Uterus (tissue), 4 donors: ENCODE data around the gene ITGAL. TPM values are rescaled to one million over a fixed set of nuclear protein-coding genes. Genes with fewer than 3 reads are reported as not detected.
A peak's percentile ranks its signal among the peaks of the same experiment; 100 is the strongest.

Source experiments
- DNase-seq, 2 donors: peaks; one replicate each; pipeline ENCODE4 v3.0.0-alpha.2; 2019 to 2020
- H3K27ac ChIP-seq, 2 donors: fragments of 200-600 bp; sonication (generic); 1 replicate in 1 of 2; 2 replicates in 1 of 2; pipeline ENCODE4 v1.5.1; 2016 to 2018
- H3K27me3 ChIP-seq, 2 donors: fragments of 200-600 bp; sonication (generic); one replicate each; pipeline ENCODE4 v1.5.1; 2018 to 2019; ENCODE audit warnings: control low read depth in 1 of 2
- H3K36me3 ChIP-seq, 2 donors: fragments of 200-600 bp; sonication (generic); one replicate each; pipeline ENCODE4 v1.5.1; 2019; ENCODE audit warnings: control low read depth in 1 of 2
- H3K4me1 ChIP-seq, 2 donors: fragments of 200-600 bp; sonication (generic); one replicate each; pipeline ENCODE4 v1.5.1; 2018 to 2019; ENCODE audit warnings: control low read depth in 1 of 2
- H3K4me3 ChIP-seq, 2 donors: fragments of 200-600 bp; sonication (generic); 1 replicate in 1 of 2; 2 replicates in 1 of 2; pipeline ENCODE4 v1.5.1; 2018 to 2019; ENCODE audit warnings: mild to moderate bottlenecking in 1 of 2
- H3K9me3 ChIP-seq, 2 donors: fragments of 200-600 bp; sonication (generic); one replicate each; pipeline ENCODE4 v1.5.1; 2019; ENCODE audit warnings: control low read depth in 1 of 2
- CTCF ChIP-seq, 4 experiments: fragments of 200-600 bp in 2 of 4; fragments of 450-650 bp in 2 of 4; sonication (generic) in 2 of 4; IDR thresholded peaks; one replicate each; pipeline ENCODE4 v1.5.1; 2016 to 2019; ENCODE audit warnings: antibody characterized with exemption in 4 of 4, mild to moderate bottlenecking in 2 of 4, moderate library complexity in 1 of 4
- POLR2A ChIP-seq, 2 donors: fragments of 450-650 bp; IDR thresholded peaks; one replicate each; pipeline ENCODE4 v1.6.1; 2016; ENCODE audit warnings: antibody characterized with exemption in 2 of 2, mild to moderate bottlenecking in 1 of 2, moderate library complexity in 1 of 2
- intact Hi-C: fragments of 100-400 bp; cut with DNase I; formaldehyde crosslinking; loops from one replicate; pipeline ENCODE4 v1.15.1; 2023; ENCODE audit warnings: low total_unique reads
- total RNA-seq, 4 donors: library from RNA; depleted of rRNA in 3 of 4; stranded (reverse); fragments of >200 nt in 3 of 4; gene quantifications; one replicate each; pipeline versions ENCODE4 v1.1.0 to v1.2.4, GENCODE V29; 2014 to 2023
- donor health status: DM: yes; HTN: yes; CAD: no.

The ITGAL gene
- total RNA-seq, 4 donors from 2014 or later: 3.6 to 5.6 (median 4.7) TPM; not detected in 1

GRCh38 chr16:30444231-30445148 is 28.1 kb upstream of the ITGAL start:
- peak overlapping the region; percentile 92 to 93 for H3K27ac ChIP-seq
- H3K36me3 ChIP-seq: no peaks in the 10 kb centered on the region
- H3K9me3 ChIP-seq: no peaks in the 10 kb centered on the region
- no peaks in the 10 kb centered on the region for H3K27me3 ChIP-seq
- peak overlapping the region; percentile 91 to 96 for H3K4me3 ChIP-seq
- no peaks in the 10 kb centered on the region for H3K4me1 ChIP-seq
- no peak for DNase-seq
- intact Hi-C loops: no loop called here
- TF ChIP-seq POLR2A (IDR thresholded peaks at IDR 0.05) (no peak), CTCF (IDR thresholded peaks at IDR 0.05) (no peak)

- intact Hi-C loops: no loop called here
- H3K27me3 ChIP-seq: no peaks in the 10 kb centered on the region
- H3K4me3 ChIP-seq: peak overlapping the region; percentile 91 to 96
- no peak for TF ChIP-seq CTCF (IDR thresholded peaks at IDR 0.05)
- H3K27ac ChIP-seq: peak overlapping the region; percentile 92 to 93
- no peaks in the 10 kb centered on the region for H3K9me3 ChIP-seq
- H3K36me3 ChIP-seq: no peaks in the 10 kb centered on the region
- no peaks in the 10 kb centered on the region for H3K4me1 ChIP-seq
- DNase-seq: no peak
These were observed 27.5 kb upstream of the ITGAL start for GRCh38 chr16:30445149-30445407.

- intact Hi-C loops: no loop called here
- H3K4me3 ChIP-seq: peak within 1 kb of the TSS; percentile 91 to 96
- H3K4me1 ChIP-seq: no peaks in the 10 kb centered on the region
- peak within 1 kb of the TSS; percentile 92 to 93 for H3K27ac ChIP-seq
- DNase-seq: peak; percentile 98 to 100
- H3K27me3 ChIP-seq: no peaks in the 10 kb centered on the region
- TF ChIP-seq POLR2A (IDR thresholded peaks at IDR 0.05) (peak; percentile 65 to 93), CTCF (IDR thresholded peaks at IDR 0.05) (peak; percentile 24 to 50 (median 31))
- no peaks in the 10 kb centered on the region for H3K36me3 ChIP-seq
- H3K9me3 ChIP-seq: no peaks in the 10 kb centered on the region
These were observed 26.9 kb upstream of the ITGAL start, which contains the start of gene SEPHS2 for GRCh38 chr16:30445408-30446202. Gene SEPHS2, minus strand, starts transcription at chr16:30445874. Its CDS starts 147 bp downstream, at chr16:30445727.

GRCh38 chr16:30446203-30446595 is 26.3 kb upstream of the ITGAL start:
- no peaks in the 10 kb centered on the region for H3K4me1 ChIP-seq
- H3K27me3 ChIP-seq: no peaks in the 10 kb centered on the region
- peak overlapping the region; percentile 91 to 96 for H3K4me3 ChIP-seq
- peak overlapping the region; percentile 92 to 93 for H3K27ac ChIP-seq
- intact Hi-C loops: no loop called here
- H3K36me3 ChIP-seq: no peaks in the 10 kb centered on the region
- TF ChIP-seq POLR2A (IDR thresholded peaks at IDR 0.05) (no peak), CTCF (IDR thresholded peaks at IDR 0.05) (no peak)
- H3K9me3 ChIP-seq: no peaks in the 10 kb centered on the region
- no peak for DNase-seq
